NCI-H1436 treated with DMSO at 0.1 percent for 48 hours (cell line): Measurements from ENCODE around the gene PRXL2A.
"Not testable (repeated sequence)": the region's sequence is repeated elsewhere in the genome, so short reads cannot be mapped to it uniquely, and the experiment has no call there.

Experiments
- DNase-seq: peaks from one replicate; lab custom pipeline; 2025; lab: John Stamatoyannopoulos, UW

PRXL2A gene

GRCh38 chr10:80474941-80475340, 66.6 kb downstream of the PRXL2A start:
- no peak for DNase-seq

DNA sequence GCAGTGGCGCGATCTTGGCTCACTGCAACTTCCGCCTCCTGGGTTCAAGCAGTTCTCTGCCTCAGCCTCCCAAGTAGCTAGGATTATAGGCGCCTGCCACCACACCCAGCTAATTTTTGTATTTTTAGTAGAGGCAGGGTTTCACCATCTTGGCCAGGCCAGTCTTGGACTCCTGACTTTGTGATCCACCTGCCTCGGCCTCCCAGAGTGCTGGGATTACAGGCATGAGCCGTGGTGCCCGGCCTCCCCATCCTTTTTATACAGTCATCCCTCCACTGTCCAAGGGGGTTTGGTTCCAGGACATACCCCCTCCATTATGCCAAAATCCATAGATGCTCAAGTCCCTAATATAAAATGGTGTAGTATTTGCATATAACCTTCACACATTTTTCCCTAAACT, 67.3 kb downstream of the PRXL2A start:
- not testable (repeated sequence) for DNase-seq

GRCh38 chr10:80476685-80477084, 68.3 kb downstream of the PRXL2A start:
- no peak for DNase-seq

DNA sequence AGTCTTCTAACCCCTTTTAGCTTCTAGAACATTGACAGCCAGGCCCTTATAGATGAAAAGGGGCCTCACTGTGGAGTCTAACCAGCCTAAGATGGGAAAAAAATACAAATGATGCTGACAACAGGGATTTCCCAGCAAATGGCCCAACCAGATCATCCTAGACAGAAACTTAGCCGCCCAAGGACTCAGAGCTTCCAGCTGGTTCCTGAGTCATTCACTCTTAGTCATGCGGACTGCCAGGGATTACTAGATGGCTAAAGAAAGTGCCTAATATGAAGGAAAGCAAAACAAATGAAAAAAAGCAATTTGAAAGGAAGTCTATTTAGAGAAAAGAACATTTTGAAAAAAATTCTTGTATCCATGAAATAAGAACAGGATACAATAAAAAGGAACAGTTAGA, 69.5 kb downstream of the PRXL2A start:
- DNase-seq, result no peak

- DNase-seq, result not testable (repeated sequence)
Observed at GRCh38 chr10:80480373-80480772, 72.0 kb downstream of the PRXL2A start.

DNA sequence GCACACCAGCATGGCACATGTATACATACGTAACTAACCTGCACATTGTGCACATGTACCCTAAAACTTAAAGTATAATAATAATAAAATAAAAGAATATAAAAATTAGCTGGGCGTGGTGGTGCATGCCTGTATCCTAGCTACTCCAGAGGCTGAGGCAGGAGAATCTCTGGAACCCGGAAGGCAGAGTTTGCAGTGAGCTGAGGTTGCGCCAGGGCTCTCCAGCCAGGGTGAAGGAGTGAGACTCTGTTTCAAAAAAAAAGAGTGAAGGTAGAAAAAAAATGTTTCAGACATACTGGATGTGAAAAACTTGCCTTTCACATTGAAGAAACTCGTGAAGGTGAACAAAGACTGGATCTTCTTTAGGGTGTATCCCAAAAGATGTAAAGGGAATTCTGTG, 72.5 kb downstream of the PRXL2A start:
- no peak for DNase-seq

- no peak for DNase-seq
Observed at GRCh38 chr10:80484243-80484642, 75.9 kb downstream of the PRXL2A start.

DNA sequence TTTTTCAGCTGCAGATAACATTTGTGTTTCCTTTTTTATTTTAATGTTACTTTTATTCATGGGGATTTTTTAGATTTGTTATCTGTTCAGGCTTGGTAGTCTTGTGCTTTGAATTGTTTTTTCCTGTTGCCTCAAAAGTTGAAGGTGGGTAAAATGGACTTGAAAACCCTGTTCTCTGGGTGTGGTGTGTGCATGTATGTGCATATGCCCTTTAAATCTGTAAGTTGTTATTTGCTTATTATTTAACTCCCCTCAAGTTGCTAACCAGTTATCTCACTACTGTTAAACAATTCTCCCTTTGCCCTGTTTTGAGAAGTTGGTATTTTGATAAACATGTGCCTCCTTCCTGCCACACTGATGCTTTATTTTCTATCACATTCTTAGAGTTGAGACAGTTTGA, 76.3 kb downstream of the PRXL2A start:
- DNase-seq, result no peak

GRCh38 chr10:80485076-80485945, 77.0 kb downstream of the PRXL2A start:
- no peak for DNase-seq

GRCh38 chr10:80485946-80486764, 77.8 kb downstream of the PRXL2A start:
- DNase-seq, result no peak
